ENCODE results near the gene ATP6V1C2. TPM values are rescaled to one million over a fixed set of nuclear protein-coding genes. Genes with fewer than 3 reads are reported as not detected.

ATP6V1C2 gene
- total and polyA plus RNA-seq, 2 donors (not counting 3 experiments of a cell fraction or from before 2014, with no cell fraction given) = 0.03 to 0.13 TPM

- H3K27me3 ChIP-seq (ENCODE audit: control insufficient read depth in 2 of 2, insufficient read depth in 2 of 2, low read length in 2 of 2) = no peaks in the 10 kb centered on the region
- no peaks in the 10 kb centered on the region for H3K36me3 ChIP-seq (ENCODE audit: control insufficient read depth in 2 of 2, extremely low read depth in 1 of 2, insufficient read depth in 2 of 2, low read length in 2 of 2)
- no peak overlapping the region for H2AFZ ChIP-seq (ENCODE audit: low read depth, low read length)
- no peak overlapping the region for H3K27ac ChIP-seq (ENCODE audit: insufficient read depth, low read depth, low read length)
- H3K9me3 ChIP-seq (replicated peaks; ENCODE audit: control insufficient read depth, insufficient read depth, low read length) = no peaks in the 10 kb centered on the region
- FAIRE-seq (no peak), DNase-seq (ENCODE audit: low read depth, low spot score) (no peak)
- no peak overlapping the region for H3K9ac ChIP-seq (replicated peaks; ENCODE audit: extremely low read depth, insufficient read depth, low read length)
- no peaks in the 10 kb centered on the region for H3K4me1 ChIP-seq (ENCODE audit: control insufficient read depth, extremely low read depth, insufficient read depth, low read length)
- ChIA-PET POLR2A (no interaction called here), CTCF (no interaction called here)
- intact Hi-C loops (cut with micrococcal nuclease) (no loop called here), dilution Hi-C loops (cut with MboI; ENCODE audit: extremely low pct_ligation_motif_present, low sequenced_read_pairs) (no loop called here)
- no peak overlapping the region for H3K4me3 ChIP-seq (replicated peaks in 1 of 3; ENCODE audit: insufficient read depth in 1 of 3, low read depth in 1 of 3, low read length in 3 of 3)
- TF ChIP-seq, protein P1, sequence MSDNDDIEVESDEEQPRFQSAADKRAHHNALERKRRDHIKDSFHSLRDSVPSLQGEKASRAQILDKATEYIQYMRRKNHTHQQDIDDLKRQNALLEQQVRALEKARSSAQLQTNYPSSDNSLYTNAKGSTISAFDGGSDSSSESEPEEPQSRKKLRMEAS (IDR thresholded peaks at IDR 0.05; ENCODE audit: insufficient read depth, insufficient read length) = no peak
- no peaks in the 10 kb centered on the region for H4K20me1 ChIP-seq (replicated peaks; ENCODE audit: control insufficient read depth, extremely low read depth, insufficient read depth, low read length)
- no peak overlapping the region for H3K4me2 ChIP-seq (ENCODE audit: insufficient read depth, low read length)
- H3K9me1 ChIP-seq (replicated peaks; ENCODE audit: control insufficient read depth, extremely low read depth, insufficient read depth, low read length) = no peaks in the 10 kb centered on the region
- BruUV-seq (replicated peaks) = no TSS peak
- H3K79me2 ChIP-seq (ENCODE audit: control insufficient read depth, insufficient read depth, low read length) = no peaks in the 10 kb centered on the region
These were observed 51.4 kb downstream of the ATP6V1C2 start for GRCh38 chr2:10772868-10773215.

- Histone ChIP-seq H3K27me3 (ENCODE audit: control insufficient read depth in 2 of 2, insufficient read depth in 2 of 2, low read length in 2 of 2) (no peaks in the 10 kb centered on the region), H3K4me2 (ENCODE audit: insufficient read depth, low read length) (no peak overlapping the region), H3K4me1 (ENCODE audit: control insufficient read depth, extremely low read depth, insufficient read depth, low read length) (no peaks in the 10 kb centered on the region), H2AFZ (ENCODE audit: low read depth, low read length) (no peak overlapping the region), H3K9ac (replicated peaks; ENCODE audit: extremely low read depth, insufficient read depth, low read length) (no peak overlapping the region), H3K4me3 (replicated peaks in 1 of 3; ENCODE audit: insufficient read depth in 1 of 3, low read depth in 1 of 3, low read length in 3 of 3) (no peak overlapping the region), H3K9me3 (replicated peaks; ENCODE audit: control insufficient read depth, insufficient read depth, low read length) (no peaks in the 10 kb centered on the region), H3K9me1 (replicated peaks; ENCODE audit: control insufficient read depth, extremely low read depth, insufficient read depth, low read length) (no peaks in the 10 kb centered on the region), H3K27ac (ENCODE audit: insufficient read depth, low read depth, low read length) (no peak overlapping the region), H3K79me2 (ENCODE audit: control insufficient read depth, insufficient read depth, low read length) (no peaks in the 10 kb centered on the region), H4K20me1 (replicated peaks; ENCODE audit: control insufficient read depth, extremely low read depth, insufficient read depth, low read length) (no peaks in the 10 kb centered on the region), H3K36me3 (ENCODE audit: control insufficient read depth in 2 of 2, extremely low read depth in 1 of 2, insufficient read depth in 2 of 2, low read length in 2 of 2) (peaks cover 0 to 7% of the 10 kb centered on the region in 2 experiments)
- dilution Hi-C loops (cut with MboI; ENCODE audit: extremely low pct_ligation_motif_present, low sequenced_read_pairs) (no loop called here), intact Hi-C loops (cut with micrococcal nuclease) (no loop called here)
- no TSS peak for BruUV-seq (replicated peaks)
- DNase-seq (ENCODE audit: low read depth, low spot score) (no peak), FAIRE-seq (no peak)
- ChIA-PET CTCF (no interaction called here), POLR2A (no interaction called here)
- TF ChIP-seq POLR2AphosphoS5 (IDR thresholded peaks at IDR 0.05; ENCODE audit: insufficient read depth, low read depth, low read length) (no peak), GATA2 (IDR thresholded peaks at IDR 0.05; ENCODE audit: insufficient read depth, insufficient read length, low read depth, low read length) (no peak), CTCF (IDR thresholded peaks at IDR 0.05; ENCODE audit: extremely low read depth in 1 of 2, insufficient read depth in 1 of 2, low read depth in 1 of 2, low read length in 2 of 2) (no peak), JUN (IDR thresholded peaks at IDR 0.05; ENCODE audit: borderline replicate concordance, insufficient read depth, insufficient read length, low read depth) (no peak), POLR2A (IDR thresholded peaks at IDR 0.05; ENCODE audit: low read depth, low read length) (no peak), MYC (IDR thresholded peaks at IDR 0.05; ENCODE audit: low read depth, low read length) (no peak), EZH2 (IDR thresholded peaks at IDR 0.05; ENCODE audit: borderline replicate concordance, low read depth, low read length, severe bottlenecking) (no peak), FOS (IDR thresholded peaks at IDR 0.05; ENCODE audit: borderline replicate concordance, insufficient read depth, low read length) (no peak)
- TF ChIP-seq, protein P1 (IDR thresholded peaks at IDR 0.05; ENCODE audit: insufficient read depth, insufficient read length) = no peak
These were observed 52.5 kb downstream of the ATP6V1C2 start for GRCh38 chr2:10773821-10774341.

Data from endothelial cell of umbilical vein (primary cell).